Left lobe of liver (tissue), 2 donors: ENCODE measurements around the gene CTSZ. TPM values are rescaled to one million over a fixed set of nuclear protein-coding genes. Genes with fewer than 3 reads are reported as not detected.
A peak's percentile ranks its signal among the peaks of the same experiment; 100 is the strongest.
"Not testable (repeated sequence)": the region's sequence is repeated elsewhere in the genome, so short reads cannot be mapped to it uniquely, and the experiment has no call there.

Experiments
- ATAC-seq: fragments of 200-7000 bp; cut with Tn5 transposase; one replicate; pipeline ENCODE4 v1.9.1; 2020; ENCODE audit warnings: mild to moderate bottlenecking, moderate library complexity
- DNase-seq: peaks from one replicate; pipeline ENCODE4 v3.0.0-alpha.2; 2020; ENCODE audit warnings: low spot score
- total RNA-seq: library from RNA; stranded (reverse); gene quantifications from one replicate; pipeline ENCODE4 v1.2.1, GENCODE V29; 2021
- donor health status: DM: no; HTN: no; CAD: no; lungs with moderate emphysema.
- donor health status: DM: no; HTN: yes; CAD: no.

CTSZ gene
- total RNA-seq, 1 donor from 2014 or later, result 248 TPM

DNA sequence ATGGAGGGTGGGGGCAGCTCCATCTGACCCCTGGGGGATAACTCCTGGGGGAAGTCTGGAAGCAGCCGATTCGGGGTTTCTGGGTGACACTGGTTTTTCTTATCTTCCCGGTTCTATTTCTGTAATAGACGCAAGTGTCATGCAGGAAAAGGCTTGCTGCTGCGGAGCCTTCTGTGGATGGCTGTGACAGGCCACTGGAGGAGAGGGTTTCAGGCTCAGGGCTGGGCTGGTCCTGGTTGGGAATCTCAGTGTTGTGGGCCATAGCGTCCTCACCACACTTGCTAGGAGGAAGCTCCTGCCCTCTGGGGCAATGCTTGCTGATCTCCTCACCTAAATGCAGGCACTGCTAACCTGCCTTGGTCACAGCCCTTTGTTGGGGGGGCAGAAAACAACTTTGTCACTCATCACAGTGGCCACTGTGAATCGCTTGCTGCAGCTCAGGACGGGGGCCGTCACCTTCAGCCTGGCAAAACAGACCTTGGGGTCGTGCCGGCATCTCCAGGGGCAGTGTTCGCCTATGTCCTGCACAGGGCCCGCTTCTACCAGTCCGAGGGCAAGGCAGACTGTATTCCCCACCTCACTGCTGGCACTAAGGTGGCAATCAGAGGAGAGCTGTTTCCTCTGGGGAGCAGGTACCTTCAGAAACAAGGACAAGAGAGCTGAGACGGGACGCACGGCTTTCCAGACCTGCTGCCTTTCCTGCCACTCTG is 7.8 kb upstream of the CTSZ start:
- DNase-seq, result no peak

GRCh38 chr20:59013959-59014608 is 7.0 kb upstream of the CTSZ start:
- no peak for ATAC-seq
- no peak for DNase-seq

More for the DNA sequence above, 7.8 kb upstream of the CTSZ start:
- ATAC-seq, result no peak

DNA sequence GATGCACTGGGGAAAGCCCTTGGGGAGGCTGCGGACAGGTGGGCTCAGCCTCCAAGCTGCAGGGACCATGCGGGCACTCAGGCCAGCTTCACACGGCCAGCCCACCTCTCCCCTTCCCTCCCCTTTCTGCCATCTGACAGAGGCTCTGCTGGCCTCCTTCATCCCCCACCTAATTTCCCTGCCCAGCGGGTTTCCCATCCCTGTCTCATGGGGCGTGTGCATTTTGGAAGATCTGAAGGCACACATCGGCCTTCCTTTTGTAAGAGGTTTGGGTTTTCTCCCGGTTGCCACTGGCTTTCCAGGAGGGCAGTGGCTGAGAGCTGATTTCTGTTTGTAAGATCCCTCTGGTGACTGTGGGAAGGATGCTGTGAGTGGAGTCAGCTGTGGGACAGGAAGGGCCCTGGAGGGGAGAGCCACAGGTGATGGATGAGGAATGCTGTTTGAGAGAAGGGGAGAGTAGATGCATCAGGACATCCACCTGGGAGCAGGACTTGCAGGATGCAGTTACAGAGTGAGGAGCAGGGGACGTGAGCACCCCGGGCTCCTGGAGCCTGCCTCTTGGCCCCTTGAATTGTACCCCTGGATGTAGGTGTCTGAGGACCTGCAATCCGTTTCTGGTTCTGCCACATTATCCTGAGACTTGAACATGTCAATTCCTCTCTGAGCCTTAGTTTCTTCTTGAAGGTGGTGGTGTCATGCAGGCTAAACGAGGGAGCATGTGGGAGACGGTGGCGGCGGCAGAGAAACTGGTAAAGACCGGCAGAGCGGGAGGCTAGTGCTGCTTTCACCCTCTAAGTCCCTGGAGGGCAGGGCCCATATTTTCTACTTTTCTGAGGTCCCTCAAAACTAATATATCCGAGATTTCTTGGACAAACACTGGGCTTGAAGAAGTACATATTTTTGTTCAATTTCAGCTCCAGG is 6.2 kb upstream of the CTSZ start:
- no peak for DNase-seq
- no peak for ATAC-seq

- not testable (repeated sequence) for ATAC-seq
Measured at GRCh38 chr20:59011874-59012157, 4.8 kb upstream of the CTSZ start.

DNA sequence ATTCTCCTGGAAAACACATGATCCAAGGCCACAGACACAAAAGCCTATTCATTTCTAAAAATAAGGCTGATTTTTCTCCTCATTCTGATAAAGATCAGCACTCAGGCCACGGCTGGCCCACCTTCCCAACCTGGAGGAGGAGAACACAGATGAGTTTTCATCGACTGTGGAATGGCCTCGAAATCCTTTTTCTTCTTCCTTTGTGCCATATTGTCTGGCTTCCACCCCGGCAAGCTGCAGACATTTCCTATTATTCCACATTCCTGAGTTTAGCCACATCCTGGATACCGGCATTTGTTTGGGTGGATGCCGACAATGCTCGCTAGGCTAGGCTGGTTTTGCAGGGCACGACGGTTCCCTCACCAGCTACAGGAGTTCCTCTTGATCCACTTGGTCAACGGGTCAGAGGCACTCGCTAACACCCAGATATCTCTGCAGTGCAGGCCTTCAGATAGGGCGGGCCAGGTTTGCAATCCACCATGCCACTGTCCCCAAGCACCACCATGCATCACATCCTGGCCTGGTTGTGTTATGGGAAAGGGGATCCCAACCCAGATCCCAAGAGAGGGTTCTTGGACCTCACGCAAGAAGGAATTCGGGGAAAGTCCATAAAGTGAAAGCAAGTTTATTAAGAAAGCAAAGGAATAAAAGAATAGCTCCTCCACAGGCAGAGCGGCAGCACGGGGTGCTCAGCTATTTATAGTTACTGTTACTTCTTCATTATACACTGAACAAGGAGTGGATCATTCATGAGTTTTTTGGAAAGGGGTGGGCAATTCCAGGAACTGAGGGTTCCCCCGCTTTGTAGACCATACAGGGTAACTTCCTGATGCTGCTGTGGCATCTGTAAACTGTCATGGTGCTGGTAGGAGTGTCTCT is 4.2 kb upstream of the CTSZ start:
- DNase-seq (no peak), ATAC-seq (no peak)

More at GRCh38 chr20:59011874-59012157, 4.8 kb upstream of the CTSZ start:
- DNase-seq, result not testable (repeated sequence)

- DNase-seq, result no peak
- no peak for ATAC-seq
Measured at GRCh38 chr20:59010321-59010994, 3.4 kb upstream of the CTSZ start.

DNA sequence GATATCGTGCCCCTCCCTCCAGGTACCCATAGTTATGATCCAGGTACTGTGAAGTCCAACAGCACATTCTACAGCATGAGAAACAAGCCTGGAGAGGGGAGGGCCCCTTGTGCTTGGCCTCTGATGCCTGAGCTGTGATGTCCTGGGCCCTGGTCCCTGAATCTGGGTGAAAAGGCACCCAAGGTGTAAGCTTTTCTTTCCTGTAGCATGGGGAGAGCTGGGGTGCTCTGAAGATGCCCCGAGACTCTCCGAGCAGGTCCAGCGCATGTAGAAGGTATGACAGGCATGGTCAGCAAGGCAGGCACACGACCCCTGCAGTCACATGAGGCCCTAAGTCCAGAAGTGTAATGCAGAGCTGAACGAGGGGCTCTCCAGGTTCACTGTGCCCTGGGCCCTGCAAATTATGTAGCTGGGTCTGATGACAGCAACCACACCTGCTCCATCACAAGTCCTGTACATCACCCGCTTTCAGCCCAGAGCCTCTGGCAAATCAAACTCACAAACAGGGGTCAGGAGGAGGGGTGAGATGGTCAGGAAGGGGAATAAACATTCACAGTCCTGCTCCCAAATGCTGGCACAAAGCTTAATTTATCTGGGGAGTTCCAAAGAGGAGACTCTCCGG is 1.8 kb upstream of the CTSZ start:
- ATAC-seq, result no peak
- peak; percentile 41 for DNase-seq

- ATAC-seq, result no peak
- peak; percentile 53 for DNase-seq
Measured at GRCh38 chr20:59007665-59008511, 834 bp upstream of the CTSZ start.

- ATAC-seq, result peak; percentile 72
Measured at GRCh38 chr20:59006167-59006863, 739 bp downstream of the CTSZ start.

DNA sequence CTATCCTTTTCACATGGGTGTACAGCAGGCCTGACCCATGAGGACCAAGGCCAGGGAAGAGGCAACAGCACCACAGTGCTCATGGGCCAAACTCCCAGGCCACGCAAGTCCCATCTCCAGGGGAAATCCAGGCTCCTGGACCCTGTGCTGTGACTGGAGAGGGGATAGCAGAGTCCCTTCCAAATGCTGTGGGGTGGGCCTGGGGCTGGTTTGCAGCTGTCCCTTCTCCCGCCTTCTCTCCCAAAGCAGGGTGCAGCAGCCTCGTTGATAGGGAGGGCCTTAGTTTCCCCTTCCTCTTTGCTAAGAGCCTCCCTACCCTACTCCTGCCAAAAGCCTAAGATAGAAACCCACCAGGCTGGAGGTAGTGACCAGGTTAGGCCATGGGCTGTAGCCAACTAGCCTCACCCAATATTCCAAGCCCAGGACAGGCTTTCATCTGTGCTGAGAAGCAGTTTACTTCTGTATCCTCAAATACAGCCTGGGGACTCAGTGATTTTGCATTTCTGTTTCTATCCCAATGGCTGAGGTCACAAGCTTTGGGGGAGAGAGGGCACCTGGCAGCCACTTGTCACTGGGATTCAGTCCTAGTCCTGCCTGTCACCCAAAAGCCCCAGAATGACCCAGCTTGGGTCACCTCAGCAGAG is 1.4 kb downstream of the CTSZ start:
- DNase-seq, result no peak
- peak; percentile 3 for ATAC-seq

More at GRCh38 chr20:59006167-59006863, 739 bp downstream of the CTSZ start:
- DNase-seq, result peak; percentile 96

DNA sequence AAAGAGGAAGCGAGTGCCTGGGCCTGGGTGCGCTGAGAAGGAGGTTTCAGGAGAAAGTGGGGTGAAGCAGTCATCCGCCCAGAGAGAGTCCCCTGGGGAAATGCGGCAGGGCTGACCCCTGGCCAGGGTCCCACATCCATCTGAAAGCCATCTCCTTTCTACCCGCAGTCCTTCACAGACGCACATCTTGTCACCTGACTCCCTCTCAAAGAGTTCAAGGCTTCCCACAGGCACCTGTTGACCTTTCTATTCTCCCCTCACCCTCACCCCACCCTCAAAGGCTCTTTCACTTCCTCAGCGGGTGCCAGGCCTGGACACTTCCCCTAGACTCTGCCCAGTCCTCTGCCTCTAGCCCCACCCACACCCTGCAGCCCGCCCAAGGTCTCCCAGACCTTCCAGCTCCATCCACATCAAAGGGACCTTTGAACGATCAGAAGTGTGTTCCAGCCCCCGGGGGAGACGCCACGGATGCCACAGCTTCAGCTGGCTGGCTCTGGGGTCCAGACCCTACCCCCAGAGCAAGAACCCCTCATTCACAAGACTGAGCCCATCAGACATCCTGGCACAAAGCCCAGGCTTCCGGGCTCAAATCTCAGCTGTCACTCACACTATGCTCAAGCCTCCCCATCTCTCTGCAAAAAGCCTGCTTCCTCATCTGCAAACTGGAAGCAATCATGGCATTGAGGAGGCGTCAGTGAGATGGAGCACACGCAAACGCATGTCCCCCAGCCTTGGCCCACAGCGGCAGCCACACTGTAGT is 2.1 kb downstream of the CTSZ start:
- ATAC-seq (peak; percentile 48), DNase-seq (peak; percentile 86)

DNA sequence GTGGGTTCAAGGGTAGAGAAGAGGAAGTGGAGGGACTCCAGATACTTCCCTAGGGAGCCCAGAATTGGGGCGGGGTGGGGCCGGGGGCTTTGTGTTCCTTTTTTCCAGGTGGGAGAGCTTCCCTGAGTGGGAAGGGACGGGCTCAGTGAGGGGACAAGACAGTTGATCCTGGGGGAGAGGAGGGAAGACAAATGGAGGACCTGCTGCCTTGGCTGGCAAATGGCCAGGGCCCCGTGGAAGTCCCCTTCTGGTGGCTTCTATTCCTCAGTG is 2.6 kb downstream of the CTSZ start:
- no peak for ATAC-seq
- DNase-seq, result no peak

- no peak for DNase-seq
- ATAC-seq, result no peak
Measured at GRCh38 chr20:59003836-59004492, 3.1 kb downstream of the CTSZ start.

DNA sequence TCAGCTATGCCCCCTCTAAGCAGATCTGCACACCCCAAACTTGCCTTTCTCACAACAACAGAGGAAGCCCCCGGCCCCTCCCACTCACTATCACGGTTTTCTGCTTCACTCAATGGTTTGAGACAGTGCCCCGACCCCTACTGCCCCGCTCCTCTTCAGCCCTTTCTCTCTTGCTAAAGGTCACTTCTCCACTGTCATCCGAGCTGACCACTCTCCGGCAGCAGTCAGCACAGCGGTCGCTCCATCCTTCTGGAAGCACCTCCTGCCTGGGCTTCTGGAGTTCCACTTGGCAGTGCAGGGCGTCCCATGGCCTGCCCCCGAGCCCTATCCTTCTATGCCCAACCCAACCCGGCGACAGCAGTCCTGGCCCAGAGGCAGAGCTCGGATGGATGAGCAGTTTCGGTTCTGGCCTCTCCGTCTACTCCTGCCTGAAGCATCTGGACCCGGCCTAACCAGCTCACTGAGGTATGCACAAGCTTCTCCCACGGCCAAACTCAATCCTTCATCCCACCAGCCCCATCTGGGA is 4.1 kb downstream of the CTSZ start:
- DNase-seq (no peak), ATAC-seq (no peak)

DNA sequence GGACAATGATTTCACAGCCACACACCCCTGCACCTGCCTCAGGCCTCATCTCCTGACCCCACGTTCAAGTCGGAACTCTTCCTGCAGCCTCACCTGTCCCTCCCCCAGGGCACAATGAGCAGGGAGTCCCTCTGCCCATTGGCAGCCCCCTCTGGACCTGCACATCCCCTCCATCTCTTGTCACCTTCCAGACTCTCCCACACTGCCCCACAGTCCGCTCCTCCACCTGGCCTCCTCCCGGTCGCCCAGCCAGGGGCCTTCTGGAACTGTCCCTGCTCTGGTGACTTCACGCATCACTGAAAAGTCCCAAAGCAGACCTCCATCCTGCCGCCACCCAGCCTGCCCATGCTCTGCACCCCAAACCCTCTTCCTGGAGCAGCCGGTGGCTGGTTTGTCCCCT is 4.7 kb downstream of the CTSZ start:
- ATAC-seq, result no peak
- no peak for DNase-seq

GRCh38 chr20:59001449-59002171 is 5.4 kb downstream of the CTSZ start:
- DNase-seq (no peak), ATAC-seq (no peak)
